DND-41 (cell line): ENCODE data around the gene SMIM22.

ENCODE experiments used
- CTCF ChIP-seq: IDR thresholded peaks from 2 replicates; pipeline ENCODE4 v1.5.1; 2012; ENCODE audit warnings: borderline replicate concordance, low read length, moderate library complexity, mild to moderate bottlenecking; ENCODE audit not compliant: poor library complexity, severe bottlenecking; ENCODE audit errors: extremely low read depth
- EZH2 ChIP-seq: IDR thresholded peaks from 3 replicates; pipeline ENCODE4 v1.6.1; 2012; ENCODE audit warnings: borderline replicate concordance, low read depth, mild to moderate bottlenecking, moderate library complexity, low read length, inconsistent platforms; ENCODE audit not compliant: severe bottlenecking

- TF ChIP-seq CTCF (no peak), EZH2 (no peak)
These were observed 5.3 kb downstream of the SMIM22 start for GRCh38 chr16:4800290-4801041.
